ENCODE measurements around the gene BCR. TPM values are rescaled to one million over a fixed set of nuclear protein-coding genes. Genes with fewer than 3 reads are reported as not detected.

BCR gene
- total RNA-seq, 1 experiment from 2014 or later: 77.0 TPM

DNA sequence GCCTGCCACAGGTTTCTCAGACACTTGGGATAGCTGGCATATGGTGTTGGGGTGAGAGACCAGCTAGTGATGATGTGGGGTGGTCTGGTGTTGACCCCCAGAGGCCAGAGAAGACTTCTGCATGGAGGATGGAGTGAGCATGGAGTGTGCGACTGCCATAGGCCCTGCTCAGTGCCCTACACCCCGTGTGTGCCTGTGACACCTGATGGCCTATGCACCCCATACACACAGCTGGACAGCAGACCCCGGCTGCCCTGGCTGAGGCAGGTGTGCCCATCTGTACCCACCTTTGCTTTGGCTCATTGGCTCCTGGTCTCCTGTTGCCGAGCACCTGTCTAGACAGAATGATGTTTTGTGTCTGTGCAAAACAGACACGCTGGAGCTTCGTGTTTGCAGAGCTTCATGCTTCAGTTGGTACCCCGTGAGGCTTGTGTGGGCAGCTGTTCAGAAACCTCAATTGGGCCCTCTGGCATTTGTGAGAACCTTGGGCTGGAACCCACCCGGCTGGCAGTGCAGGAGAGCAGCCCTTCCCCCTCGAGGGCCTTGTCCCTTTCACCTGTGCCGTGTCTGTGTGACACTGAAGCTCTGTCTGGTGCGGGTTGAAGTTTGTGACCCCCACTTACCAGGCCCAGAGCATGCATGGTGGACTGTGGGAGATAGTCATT is 27.6 kb downstream of the BCR start:
- no peak overlapping the region for H3K27ac ChIP-seq (ENCODE audit: insufficient read length, low read depth, low read length)
- no peak overlapping the region for H3K56ac ChIP-seq (ENCODE audit: insufficient read length, low read depth, low read length)
- H3K4me3 Mint-ChIP-seq: no peak overlapping the region
- H3K23ac ChIP-seq (ENCODE audit: insufficient read length, low read depth, low read length): no peak overlapping the region
- H3K9ac ChIP-seq (ENCODE audit: extremely low read depth, insufficient read length, low read length): no peak overlapping the region
- no peak overlapping the region for H2BK15ac ChIP-seq (ENCODE audit: low read depth, low read length)
- no peak overlapping the region for H4K5ac ChIP-seq (ENCODE audit: insufficient read length, low read depth, low read length)
- no peak overlapping the region for H3K4ac ChIP-seq (ENCODE audit: low read depth, low read length)
- no peak overlapping the region for H3K14ac ChIP-seq (ENCODE audit: insufficient read depth, low read length)
- no peak for DNase-seq
- no peak overlapping the region for H2BK12ac ChIP-seq (ENCODE audit: insufficient read length, low read depth, low read length)
- H3K79me2 ChIP-seq (ENCODE audit: insufficient read depth, low read length): peaks cover 35% of the 10 kb centered on the region; the same call in 1 of the 2 replicates
- no peak overlapping the region for H4K91ac ChIP-seq (ENCODE audit: insufficient read length, low read depth, low read length)
- H3K9me3 Mint-ChIP-seq: no peaks in the 10 kb centered on the region
- H3K79me1 ChIP-seq (ENCODE audit: insufficient read depth, low read depth, low read length, poor library complexity, severe bottlenecking): peaks cover 9% of the 10 kb centered on the region
- no peak overlapping the region for H2BK20ac ChIP-seq (ENCODE audit: low read depth, low read length, poor library complexity, severe bottlenecking)
- H3K4me1 Mint-ChIP-seq: peaks cover 30 to 35% of the 10 kb centered on the region in 2 experiments
- H3K4me2 ChIP-seq (ENCODE audit: insufficient read depth, insufficient read length, low read length): no peak overlapping the region
- H3K27ac Mint-ChIP-seq: peak overlapping the region in 1 of 3 experiments; percentile 32; a peak in 2 of 7 replicates
- no peak overlapping the region for H3K18ac ChIP-seq (ENCODE audit: insufficient read length, low read depth, low read length)
- no peak overlapping the region for H2AK5ac ChIP-seq (ENCODE audit: insufficient read length, low read length)
- H3K9me3 ChIP-seq (ENCODE audit: control insufficient read depth, low read depth, low read length): no peaks in the 10 kb centered on the region
- no peaks in the 10 kb centered on the region for H3K23me2 ChIP-seq (ENCODE audit: insufficient read length, low read depth, low read length, poor library complexity, severe bottlenecking)
- no peaks in the 10 kb centered on the region for H3K27me3 Mint-ChIP-seq (ENCODE audit: low read depth)
- no peak overlapping the region for H2BK5ac ChIP-seq (ENCODE audit: insufficient read length, low read length)
- H4K8ac ChIP-seq (replicated peaks; ENCODE audit: insufficient read length, low read depth, low read length): no peak overlapping the region
- TF ChIP-seq, protein P1, sequence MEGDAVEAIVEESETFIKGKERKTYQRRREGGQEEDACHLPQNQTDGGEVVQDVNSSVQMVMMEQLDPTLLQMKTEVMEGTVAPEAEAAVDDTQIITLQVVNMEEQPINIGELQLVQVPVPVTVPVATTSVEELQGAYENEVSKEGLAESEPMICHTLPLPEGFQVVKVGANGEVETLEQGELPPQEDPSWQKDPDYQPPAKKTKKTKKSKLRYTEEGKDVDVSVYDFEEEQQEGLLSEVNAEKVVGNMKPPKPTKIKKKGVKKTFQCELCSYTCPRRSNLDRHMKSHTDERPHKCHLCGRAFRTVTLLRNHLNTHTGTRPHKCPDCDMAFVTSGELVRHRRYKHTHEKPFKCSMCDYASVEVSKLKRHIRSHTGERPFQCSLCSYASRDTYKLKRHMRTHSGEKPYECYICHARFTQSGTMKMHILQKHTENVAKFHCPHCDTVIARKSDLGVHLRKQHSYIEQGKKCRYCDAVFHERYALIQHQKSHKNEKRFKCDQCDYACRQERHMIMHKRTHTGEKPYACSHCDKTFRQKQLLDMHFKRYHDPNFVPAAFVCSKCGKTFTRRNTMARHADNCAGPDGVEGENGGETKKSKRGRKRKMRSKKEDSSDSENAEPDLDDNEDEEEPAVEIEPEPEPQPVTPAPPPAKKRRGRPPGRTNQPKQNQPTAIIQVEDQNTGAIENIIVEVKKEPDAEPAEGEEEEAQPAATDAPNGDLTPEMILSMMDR (conservative IDR thresholded peaks at IDR 0.05): no peak
- H2AFZ ChIP-seq (ENCODE audit: low read length): no peak overlapping the region
- no peaks in the 10 kb centered on the region for H3K27me3 ChIP-seq (ENCODE audit: insufficient read depth, low read length)
- no peaks in the 10 kb centered on the region for H3K4me1 ChIP-seq (ENCODE audit: insufficient read depth, low read length)
- H3K36me3 Mint-ChIP-seq (ENCODE audit: insufficient read depth in 1 of 3, low read depth in 3 of 3): peaks cover 18 to 34% (median 24%) of the 10 kb centered on the region in 3 experiments
- no CpG with 5 or more reads among the region's 11 CpGs for WGBS (ENCODE audit: extremely low coverage, insufficient read length, low lambda C conversion rate)
- H3T11ph ChIP-seq (ENCODE audit: low read length): no peak overlapping the region
- H2BK120ac ChIP-seq (ENCODE audit: low read depth, low read length, poor library complexity, severe bottlenecking): no peak overlapping the region
- H4K20me1 ChIP-seq (ENCODE audit: control insufficient read depth, insufficient read depth, insufficient read length): no peaks in the 10 kb centered on the region
